NB4 (cell line): Measurements from ENCODE around the gene MAPK8IP2.

Experiments used
- CTCF ChIP-seq: IDR thresholded peaks from one replicate; pipeline ENCODE4 v1.5.1; 2012; ENCODE audit warnings: low read depth, low read length
- MAX ChIP-seq: IDR thresholded peaks from 2 replicates; pipeline ENCODE4 v1.6.1; 2011; ENCODE audit warnings: low read depth, low read length
- MYC ChIP-seq: IDR thresholded peaks from 2 replicates; pipeline ENCODE4 v1.6.1; 2011; ENCODE audit warnings: low read depth, low read length
- POLR2A ChIP-seq: IDR thresholded peaks from 2 replicates; pipeline ENCODE4 v1.6.1; 2011; ENCODE audit warnings: mild to moderate bottlenecking; ENCODE audit not compliant: insufficient read length; ENCODE audit errors: extremely low read depth

- TF ChIP-seq CTCF (no peak), POLR2A (no peak), MAX (no peak), MYC (no peak)
Observed at GRCh38 chr22:50570861-50571260, 29.7 kb upstream of the MAPK8IP2 start.
